Neural cell (in vitro differentiated cells): ENCODE measurements around the gene PLPP3.

Experiments used
- EP300 ChIP-seq: fragments of 450-650 bp; conservative IDR thresholded peaks from 2 replicates; pipeline ENCODE4 v1.6.1; 2014; ENCODE audit warnings: antibody characterized with exemption, mild to moderate bottlenecking, moderate library complexity; ENCODE audit not compliant: poor library complexity, severe bottlenecking
- EZH2 ChIP-seq: fragments of 200-600, 300-800 bp; shearing (Covaris generic), sonication (generic); IDR thresholded peaks from 2 replicates; pipeline ENCODE4 v1.6.1; 2014; ENCODE audit warnings: antibody characterized with exemption, low read length, borderline replicate concordance, mild to moderate bottlenecking; ENCODE audit not compliant: insufficient read depth, poor library complexity, severe bottlenecking
- TF ChIP-seq, protein P1 (sequence below): fragments of 450-650 bp; IDR thresholded peaks from 2 replicates; pipeline ENCODE4 v1.5.1; 2014; ENCODE audit warnings: antibody characterized with exemption, mild to moderate bottlenecking, moderate library complexity; ENCODE audit not compliant: poor library complexity, severe bottlenecking

DNA sequence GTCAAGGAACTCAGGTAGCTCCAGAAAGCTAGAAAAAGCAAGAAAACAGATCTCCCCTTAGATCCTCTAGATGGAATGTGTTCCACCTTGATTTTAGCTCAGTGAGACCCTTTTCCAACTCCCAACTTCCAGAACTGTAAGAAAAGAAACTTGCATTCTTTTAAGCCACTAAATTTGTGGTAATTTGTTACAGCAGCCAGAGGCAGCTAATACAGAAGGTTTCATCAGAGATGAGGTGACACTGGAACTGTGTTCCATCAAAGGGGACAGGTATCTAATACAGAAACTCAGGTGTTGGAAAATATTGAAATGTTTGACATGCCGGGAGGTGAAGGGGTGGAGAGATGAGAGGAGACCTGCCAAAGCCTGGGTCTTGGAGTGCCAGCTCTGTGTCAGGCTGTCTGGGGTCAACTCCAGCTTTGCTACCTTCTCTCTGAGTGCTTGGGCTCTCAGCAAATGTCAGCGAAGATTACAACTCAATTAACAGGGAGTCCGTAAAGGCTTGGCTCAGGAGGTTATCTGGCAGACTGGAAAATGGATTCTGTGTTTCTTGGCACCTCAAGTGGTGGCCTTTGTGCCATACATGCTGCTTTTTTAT lies 71.3 kb downstream of the PLPP3 start:
- TF ChIP-seq EZH2: no peak
- TF ChIP-seq, protein P1, sequence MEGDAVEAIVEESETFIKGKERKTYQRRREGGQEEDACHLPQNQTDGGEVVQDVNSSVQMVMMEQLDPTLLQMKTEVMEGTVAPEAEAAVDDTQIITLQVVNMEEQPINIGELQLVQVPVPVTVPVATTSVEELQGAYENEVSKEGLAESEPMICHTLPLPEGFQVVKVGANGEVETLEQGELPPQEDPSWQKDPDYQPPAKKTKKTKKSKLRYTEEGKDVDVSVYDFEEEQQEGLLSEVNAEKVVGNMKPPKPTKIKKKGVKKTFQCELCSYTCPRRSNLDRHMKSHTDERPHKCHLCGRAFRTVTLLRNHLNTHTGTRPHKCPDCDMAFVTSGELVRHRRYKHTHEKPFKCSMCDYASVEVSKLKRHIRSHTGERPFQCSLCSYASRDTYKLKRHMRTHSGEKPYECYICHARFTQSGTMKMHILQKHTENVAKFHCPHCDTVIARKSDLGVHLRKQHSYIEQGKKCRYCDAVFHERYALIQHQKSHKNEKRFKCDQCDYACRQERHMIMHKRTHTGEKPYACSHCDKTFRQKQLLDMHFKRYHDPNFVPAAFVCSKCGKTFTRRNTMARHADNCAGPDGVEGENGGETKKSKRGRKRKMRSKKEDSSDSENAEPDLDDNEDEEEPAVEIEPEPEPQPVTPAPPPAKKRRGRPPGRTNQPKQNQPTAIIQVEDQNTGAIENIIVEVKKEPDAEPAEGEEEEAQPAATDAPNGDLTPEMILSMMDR: no peak
- no peak for TF ChIP-seq EP300
